ENCODE results near the gene SRSF6. TPM values are rescaled to one million over a fixed set of nuclear protein-coding genes. Genes with fewer than 3 reads are reported as not detected.
"Not testable (repeated sequence)": the region's sequence is repeated elsewhere in the genome, so short reads cannot be mapped to it uniquely, and the experiment has no call there.

SRSF6 gene
- total RNA-seq, 4 donors from 2014 or later, result 82.8 to 117 (median 103) TPM

DNA sequence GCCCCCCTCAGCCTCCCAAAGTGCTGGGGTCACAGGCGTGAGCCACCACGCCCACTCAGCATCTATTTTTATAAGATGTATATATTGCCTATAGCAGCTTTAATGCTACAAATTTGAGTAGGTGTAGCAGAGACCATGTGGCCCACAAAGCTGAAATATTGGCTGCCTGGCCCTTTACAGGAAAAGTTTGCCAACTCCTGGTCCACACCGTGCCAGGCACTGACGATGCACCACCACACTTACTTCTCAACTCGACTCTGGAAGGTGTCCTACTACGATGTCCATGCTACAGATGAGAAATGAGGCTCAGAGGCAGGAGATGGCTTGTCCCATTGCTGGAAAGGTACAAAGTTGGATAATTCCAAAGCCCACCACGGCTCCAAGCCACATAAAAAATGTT, 17.2 kb upstream of the SRSF6 start:
- no peak for DNase-seq (ENCODE audit: low spot score in 2 of 2)
- Histone ChIP-seq H3K4me1 (no peaks in the 10 kb centered on the region), H3K27ac (no peak overlapping the region), H3K9me3 (no peaks in the 10 kb centered on the region), H3K36me3 (no peaks in the 10 kb centered on the region), H3K4me3 (no peak overlapping the region), H3K27me3 (peaks cover 0 to 8% of the 10 kb centered on the region in 2 donors)
- TF ChIP-seq POLR2A (IDR thresholded peaks at IDR 0.05), result no peak
- TF ChIP-seq EP300 (IDR thresholded peaks at IDR 0.05), result no peak
- TF ChIP-seq, protein P1, sequence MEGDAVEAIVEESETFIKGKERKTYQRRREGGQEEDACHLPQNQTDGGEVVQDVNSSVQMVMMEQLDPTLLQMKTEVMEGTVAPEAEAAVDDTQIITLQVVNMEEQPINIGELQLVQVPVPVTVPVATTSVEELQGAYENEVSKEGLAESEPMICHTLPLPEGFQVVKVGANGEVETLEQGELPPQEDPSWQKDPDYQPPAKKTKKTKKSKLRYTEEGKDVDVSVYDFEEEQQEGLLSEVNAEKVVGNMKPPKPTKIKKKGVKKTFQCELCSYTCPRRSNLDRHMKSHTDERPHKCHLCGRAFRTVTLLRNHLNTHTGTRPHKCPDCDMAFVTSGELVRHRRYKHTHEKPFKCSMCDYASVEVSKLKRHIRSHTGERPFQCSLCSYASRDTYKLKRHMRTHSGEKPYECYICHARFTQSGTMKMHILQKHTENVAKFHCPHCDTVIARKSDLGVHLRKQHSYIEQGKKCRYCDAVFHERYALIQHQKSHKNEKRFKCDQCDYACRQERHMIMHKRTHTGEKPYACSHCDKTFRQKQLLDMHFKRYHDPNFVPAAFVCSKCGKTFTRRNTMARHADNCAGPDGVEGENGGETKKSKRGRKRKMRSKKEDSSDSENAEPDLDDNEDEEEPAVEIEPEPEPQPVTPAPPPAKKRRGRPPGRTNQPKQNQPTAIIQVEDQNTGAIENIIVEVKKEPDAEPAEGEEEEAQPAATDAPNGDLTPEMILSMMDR (IDR thresholded peaks at IDR 0.05), result no peak
- 84 to 86% methylated on average over 7 of the region's 7 CpGs for WGBS, 2 donors

GRCh38 chr20:43442282-43442880, 15.3 kb upstream of the SRSF6 start:
- H3K4me1 ChIP-seq, result no peaks in the 10 kb centered on the region
- no peak overlapping the region for H3K4me3 ChIP-seq
- H3K27ac ChIP-seq, result no peak overlapping the region
- no peaks in the 10 kb centered on the region for H3K36me3 ChIP-seq
- no peaks in the 10 kb centered on the region for H3K9me3 ChIP-seq
- peaks cover 0 to 10% of the 10 kb centered on the region in 2 donors for H3K27me3 ChIP-seq
- TF ChIP-seq, protein P1 (IDR thresholded peaks at IDR 0.05), result no peak
- TF ChIP-seq POLR2A (IDR thresholded peaks at IDR 0.05), result no peak
- no peak for TF ChIP-seq EP300 (IDR thresholded peaks at IDR 0.05)
- 49 to 61% methylated on average over 5 of the region's 5 CpGs for WGBS, 2 donors
- DNase-seq (ENCODE audit: low spot score in 2 of 2), result no peak

GRCh38 chr20:43444107-43444506, 13.6 kb upstream of the SRSF6 start:
- Histone ChIP-seq H3K27me3 (peaks cover 0 to 11% of the 10 kb centered on the region in 2 donors), H3K27ac (no peak overlapping the region), H3K4me1 (no peaks in the 10 kb centered on the region), H3K36me3 (no peaks in the 10 kb centered on the region), H3K4me3 (no peak overlapping the region), H3K9me3 (no peaks in the 10 kb centered on the region)
- 62 to 76% methylated on average over 9 of the region's 9 CpGs for WGBS, 2 donors
- DNase-seq (ENCODE audit: low spot score in 2 of 2), result no peak
- TF ChIP-seq, protein P1 (IDR thresholded peaks at IDR 0.05), result no peak
- no peak for TF ChIP-seq POLR2A (IDR thresholded peaks at IDR 0.05)
- TF ChIP-seq EP300 (IDR thresholded peaks at IDR 0.05), result no peak

GRCh38 chr20:43446361-43446879, 11.3 kb upstream of the SRSF6 start:
- TF ChIP-seq, protein P1 (IDR thresholded peaks at IDR 0.05), result no peak
- no peak for TF ChIP-seq EP300 (IDR thresholded peaks at IDR 0.05)
- TF ChIP-seq POLR2A (IDR thresholded peaks at IDR 0.05), result no peak

DNA sequence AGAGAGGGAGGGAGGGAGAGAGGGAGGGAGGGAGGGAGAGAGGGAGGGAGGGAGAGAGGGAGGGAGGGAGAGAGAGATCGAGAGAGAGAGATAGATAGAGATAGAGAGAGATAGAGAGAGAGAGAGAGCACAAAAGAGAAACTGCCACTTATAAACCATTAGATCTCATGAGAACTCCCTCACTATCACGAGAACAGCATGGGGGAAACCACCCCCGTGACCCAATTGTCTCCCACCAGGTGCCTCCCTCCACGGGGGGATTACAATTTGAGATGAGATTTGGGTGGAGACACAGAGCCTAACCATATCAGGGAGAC, 9.3 kb upstream of the SRSF6 start:
- DNase-seq (ENCODE audit: low spot score in 2 of 2); H3K27ac ChIP-seq; H3K36me3 ChIP-seq; H3K9me3 ChIP-seq; H3K4me3 ChIP-seq; H3K4me1 ChIP-seq: not testable (repeated sequence)
- 20 to 22% methylated on average over 4 of the region's 4 CpGs for WGBS, 2 donors
- H3K27me3 ChIP-seq, result peaks cover 0 to 11% of the 10 kb centered on the region in 2 donors

More at GRCh38 chr20:43446361-43446879, 11.3 kb upstream of the SRSF6 start:
- DNase-seq (ENCODE audit: low spot score in 2 of 2), result no peak
- Histone ChIP-seq H3K4me3 (no peak overlapping the region), H3K36me3 (no peaks in the 10 kb centered on the region), H3K9me3 (no peaks in the 10 kb centered on the region), H3K27ac (no peak overlapping the region), H3K27me3 (peaks cover 0 to 11% of the 10 kb centered on the region in 2 donors), H3K4me1 (no peaks in the 10 kb centered on the region)
- WGBS, 2 donors, result 63 to 66% methylated on average over 6 of the region's 6 CpGs

Measured in tibial nerve (tissue), 4 donors.